HG03354 (cell line): ENCODE data around the gene RGS9.
"Not testable (repeated sequence)": the region's sequence is repeated elsewhere in the genome, so short reads cannot be mapped to it uniquely, and the experiment has no call there.

Experiments used
- ATAC-seq: cut with Tn5 transposase; IDR thresholded peaks from one replicate; pipeline ENCODE4 v1.9.1; 2021; ENCODE audit warnings: mild to moderate bottlenecking; ENCODE audit not compliant: unreplicated experiment, poor library complexity, severe bottlenecking

RGS9 gene

DNA sequence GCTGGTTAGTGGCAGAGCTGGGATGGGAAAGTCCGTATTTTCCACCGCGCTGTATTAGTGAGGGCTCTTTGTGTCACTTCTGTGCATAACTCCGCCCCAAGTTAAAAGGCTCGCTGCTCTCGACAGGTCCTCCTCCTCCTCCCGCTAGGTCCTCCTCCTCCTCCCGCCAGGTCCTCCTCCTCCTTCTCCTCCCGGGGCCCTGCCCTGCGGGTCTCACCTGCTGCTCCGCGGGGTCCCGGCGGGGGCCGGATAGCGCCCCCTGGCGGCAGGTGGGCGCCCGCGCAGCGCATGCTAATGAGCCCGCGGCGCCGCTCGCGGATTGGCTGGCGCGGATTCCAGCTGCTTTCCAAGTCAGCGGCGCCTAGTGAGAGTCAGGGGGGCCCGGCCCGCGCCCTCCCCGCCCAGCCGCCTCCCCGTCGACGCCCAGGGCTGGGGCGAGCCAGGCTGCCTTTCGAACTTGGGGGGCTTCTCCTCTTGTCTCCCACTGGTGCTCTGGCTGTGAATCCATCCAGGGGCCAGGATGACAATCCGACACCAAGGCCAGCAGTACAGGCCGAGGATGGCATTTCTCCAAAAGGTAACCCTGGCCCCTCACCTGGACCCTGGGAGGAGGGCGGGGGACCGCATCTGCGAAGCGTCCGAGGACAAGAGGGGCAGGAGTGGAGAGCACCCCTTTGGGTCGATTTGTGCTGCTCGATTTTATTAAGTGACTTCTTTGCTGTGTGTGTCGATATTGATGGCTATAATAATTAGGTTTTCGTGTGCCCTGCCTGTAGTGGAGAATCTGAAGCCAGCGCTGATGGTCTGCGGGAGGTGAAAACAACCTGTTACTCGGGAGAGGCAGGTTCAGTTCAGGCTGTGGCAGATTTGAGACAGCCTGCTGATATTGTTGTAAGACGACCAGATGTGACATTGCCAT lies at the start of gene RGS9:
TSS of gene RGS9 (plus strand) at position 350 of the 919 bp plus-strand sequence. CDS start at position 521, 171 bp downstream.
- ATAC-seq: peak; percentile 93

DNA sequence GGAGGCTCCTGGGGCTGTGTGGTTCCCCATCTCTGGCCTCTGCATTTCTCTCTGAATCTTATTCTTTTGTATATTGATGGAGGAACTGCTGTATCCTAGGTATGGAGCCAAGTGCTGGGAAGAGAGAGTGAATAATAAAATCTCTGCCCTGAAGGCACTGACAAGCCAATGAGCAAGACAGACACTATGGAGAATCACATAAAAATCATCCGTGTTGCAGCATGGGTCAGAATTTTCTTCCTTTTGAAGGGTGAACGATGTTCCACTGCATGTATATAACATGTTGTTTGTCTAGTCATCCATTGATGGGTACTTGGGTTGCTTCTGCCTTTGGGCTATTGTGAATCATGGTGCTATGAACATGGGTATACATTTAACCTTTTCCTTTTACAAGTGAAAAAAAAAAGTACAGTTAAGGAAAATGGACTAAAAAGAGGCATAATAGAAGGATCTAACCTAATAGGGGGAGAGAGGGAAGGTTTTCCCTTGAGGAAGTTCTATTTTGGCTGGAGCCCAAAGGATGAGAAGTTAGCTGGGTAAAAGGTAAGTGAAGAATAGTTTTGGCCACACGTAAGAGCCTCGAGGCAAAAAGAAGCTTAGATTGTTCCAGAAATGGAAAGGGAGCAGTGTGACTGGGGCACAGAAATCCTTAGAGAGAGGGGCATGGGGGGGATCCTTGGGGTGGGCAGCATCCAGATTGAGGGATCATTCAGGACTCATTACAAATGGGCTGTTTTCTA lies 48.4 kb upstream of the RGS9 start:
- no peak for ATAC-seq

DNA sequence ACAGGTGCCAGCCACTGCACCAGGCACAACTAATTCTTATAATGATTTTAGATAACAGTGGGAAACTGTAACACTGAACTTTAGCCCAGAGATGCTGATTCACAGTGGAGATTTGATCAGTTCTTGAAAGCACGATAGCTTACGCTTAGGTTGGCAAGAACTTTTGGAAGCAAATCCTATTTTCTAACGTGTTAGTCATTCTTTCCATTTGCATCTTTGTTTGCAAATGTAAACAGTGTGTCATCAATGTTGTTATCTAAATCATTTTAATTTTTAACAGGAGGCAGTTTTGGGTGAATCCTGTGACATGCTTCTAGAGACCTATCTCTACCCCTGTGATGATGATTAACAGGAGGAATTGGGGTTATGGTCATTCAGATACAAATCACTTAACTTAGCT lies 44.9 kb upstream of the RGS9 start:
- no peak for ATAC-seq

DNA sequence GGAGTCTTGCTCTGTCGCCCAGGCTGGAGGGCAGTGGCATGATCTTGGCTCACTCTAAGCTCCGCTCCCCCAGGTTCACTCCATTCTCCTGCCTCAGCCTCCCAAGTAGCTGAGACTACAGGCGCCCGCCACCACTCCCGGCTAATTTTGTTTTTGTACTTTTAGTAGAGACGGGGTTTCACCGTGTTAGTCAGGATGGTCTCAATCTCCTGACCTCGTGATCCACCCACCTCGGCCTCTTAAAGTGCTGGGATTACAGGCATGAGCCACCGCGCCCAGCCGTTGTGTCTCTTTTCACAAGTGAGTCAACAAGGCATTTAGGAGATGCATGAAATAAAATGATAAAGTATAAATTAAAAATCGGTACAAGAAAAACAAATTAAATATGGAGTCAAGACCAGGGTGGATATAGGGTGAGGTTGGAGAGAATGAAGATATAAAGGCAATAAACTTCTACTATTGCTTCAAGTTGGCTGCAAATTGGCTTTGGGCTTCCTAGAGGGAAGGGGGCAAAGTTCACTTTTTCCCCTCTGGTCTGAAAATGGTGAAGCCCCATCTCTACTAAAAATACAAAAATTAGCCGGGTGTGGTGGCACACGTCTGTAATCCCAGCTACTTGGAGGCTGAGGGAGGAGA lies 44.3 kb upstream of the RGS9 start:
- ATAC-seq: not testable (repeated sequence)

DNA sequence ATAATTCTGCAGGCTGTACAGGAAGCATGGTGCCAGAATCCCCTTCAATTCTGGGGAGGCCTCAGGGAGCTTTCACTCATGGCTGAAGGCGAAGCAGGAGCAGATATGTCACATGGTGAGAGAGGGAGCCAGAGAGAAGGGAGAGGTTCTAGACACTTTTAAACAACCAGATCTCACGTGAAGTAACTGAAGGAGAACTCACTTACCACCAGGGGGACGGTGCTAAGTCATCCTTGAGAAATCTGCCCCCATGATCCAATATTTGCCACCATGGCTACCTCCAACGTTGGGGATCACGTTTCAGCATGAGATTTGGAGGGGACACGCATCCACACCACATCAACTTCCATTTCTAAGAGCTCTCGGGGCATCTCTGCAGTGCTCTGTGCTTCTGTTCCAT lies 43.2 kb upstream of the RGS9 start:
- ATAC-seq: no peak

DNA sequence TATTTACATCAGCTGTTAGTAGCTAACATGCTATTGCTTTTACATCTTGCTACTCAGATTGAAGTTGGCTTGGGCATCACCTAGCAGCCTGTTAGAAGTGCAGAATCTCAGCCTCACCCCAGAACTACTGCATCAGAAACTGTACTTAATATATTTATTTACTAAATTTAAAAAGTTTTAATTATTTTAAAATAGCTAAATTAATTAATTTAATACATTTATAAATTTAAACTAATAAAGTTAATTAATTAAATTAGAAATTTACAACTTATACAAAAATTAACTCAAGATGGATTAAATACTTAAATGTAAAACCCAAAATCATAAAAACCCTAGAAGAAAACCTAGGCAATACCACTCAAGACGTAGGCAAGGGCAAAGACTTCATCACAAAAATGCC lies 41.7 kb upstream of the RGS9 start:
- no peak for ATAC-seq

DNA sequence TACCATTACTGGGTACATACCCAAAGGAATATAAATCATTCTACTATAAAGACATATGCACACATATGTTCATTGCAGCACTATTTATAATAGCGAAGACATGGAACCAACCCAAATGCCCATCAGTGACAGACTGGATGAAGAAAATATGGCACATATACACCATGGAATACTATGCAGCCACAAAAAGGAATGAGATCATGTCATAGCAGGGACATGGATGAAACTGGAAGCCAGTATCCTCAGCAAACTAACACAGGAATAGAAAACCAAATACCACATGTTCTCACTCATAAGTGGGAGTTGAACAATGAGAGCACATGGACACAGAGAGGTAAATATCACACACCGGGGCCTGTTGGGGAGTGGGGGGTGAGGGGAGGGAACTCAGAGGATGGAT lies 40.8 kb upstream of the RGS9 start:
- not testable (repeated sequence) for ATAC-seq

DNA sequence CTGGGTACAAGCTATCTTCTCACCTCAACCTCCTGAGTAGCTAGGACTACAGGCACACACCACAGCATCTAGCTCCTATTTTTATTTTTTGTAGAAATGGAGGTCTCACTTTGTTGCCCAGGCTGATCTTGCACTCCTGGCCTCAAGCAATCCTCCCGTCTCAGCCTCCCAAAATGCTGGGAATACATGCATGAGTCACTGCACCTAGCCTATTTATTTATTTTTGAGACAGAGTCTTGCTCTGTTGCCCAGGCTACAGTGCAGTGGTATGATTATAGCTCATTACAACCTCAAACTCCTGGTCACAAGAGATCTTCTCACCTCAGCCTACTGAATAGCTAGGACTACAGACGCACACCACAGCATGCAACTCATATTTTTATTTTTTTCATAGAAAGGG lies 40.1 kb upstream of the RGS9 start:
- ATAC-seq: no peak

DNA sequence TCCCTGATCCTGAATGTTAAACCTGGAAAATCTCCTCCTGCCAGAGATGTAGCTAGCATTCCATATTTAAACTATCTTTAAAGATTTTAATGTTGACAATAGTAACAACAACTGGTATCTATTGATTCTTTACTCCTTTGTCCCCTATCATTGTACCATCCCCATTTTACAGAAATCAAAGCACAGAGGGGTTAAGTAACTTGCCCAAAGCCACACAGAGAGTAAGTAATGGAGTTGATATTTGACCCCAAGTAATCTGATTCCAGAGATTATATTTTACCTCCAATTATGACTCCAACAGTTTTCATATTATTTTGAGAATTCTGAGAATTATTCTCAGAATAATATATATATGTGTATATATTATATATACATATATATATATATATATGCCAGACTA lies 37.7 kb upstream of the RGS9 start:
- no peak for ATAC-seq

DNA sequence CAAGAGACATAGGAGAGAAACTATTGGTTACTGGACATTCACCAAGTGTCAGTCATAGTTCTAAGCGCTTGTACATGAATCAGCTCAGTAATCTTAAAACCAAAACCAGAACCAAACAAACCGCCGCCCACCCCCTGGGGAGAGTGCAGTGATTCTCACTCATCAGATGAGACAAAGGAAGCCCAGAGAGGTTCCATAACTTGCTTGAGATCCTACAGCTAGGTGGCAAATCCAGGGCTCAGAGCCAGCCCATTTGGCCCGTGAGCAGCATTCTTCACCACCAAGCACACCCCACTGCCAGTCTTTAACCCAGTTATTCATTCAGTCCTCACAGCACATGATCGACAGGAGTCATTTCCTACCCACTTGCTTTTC lies 37.2 kb upstream of the RGS9 start:
- ATAC-seq: peak; percentile 85

DNA sequence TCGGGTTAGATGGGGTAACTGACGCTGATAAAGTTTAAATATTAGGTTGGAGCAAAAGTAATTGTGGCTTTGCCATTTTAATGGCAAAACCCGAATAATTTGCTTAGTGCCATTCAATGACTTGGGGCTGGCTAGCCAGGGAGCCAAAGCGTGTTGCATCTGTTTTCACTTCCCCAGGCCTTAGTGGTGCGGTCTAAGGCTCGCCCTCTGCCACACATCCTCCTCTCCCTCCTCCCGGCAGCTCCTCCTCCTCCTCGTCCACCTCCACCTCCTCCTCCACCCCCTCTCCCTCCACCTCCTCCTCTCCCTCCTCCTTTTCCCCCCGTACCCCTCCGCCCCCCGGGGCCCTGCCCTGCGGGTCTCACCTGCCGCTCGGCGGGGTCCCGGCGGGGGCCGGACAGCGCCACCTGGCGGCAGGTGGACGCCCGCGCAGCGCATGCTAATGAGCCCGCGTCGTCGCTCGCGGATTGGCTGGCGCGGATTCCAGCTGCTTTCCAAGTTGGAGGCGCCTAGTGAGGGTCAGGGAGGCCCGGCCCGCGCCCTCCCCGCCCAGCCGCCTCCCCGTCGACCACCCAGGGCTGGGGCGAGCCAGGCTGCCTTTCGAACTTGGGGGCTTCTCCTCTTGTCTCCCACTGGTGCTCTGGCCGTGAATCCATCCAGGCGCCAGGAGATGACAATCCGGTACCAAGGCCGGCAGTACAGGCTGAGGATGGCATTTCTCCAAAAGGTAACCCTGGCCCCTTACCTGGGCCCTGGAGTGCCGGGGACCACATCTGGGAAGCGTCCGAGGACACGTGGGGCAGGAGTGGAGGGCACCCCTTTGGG lies 36.6 kb upstream of the RGS9 start:
- ATAC-seq: peak; percentile 76

DNA sequence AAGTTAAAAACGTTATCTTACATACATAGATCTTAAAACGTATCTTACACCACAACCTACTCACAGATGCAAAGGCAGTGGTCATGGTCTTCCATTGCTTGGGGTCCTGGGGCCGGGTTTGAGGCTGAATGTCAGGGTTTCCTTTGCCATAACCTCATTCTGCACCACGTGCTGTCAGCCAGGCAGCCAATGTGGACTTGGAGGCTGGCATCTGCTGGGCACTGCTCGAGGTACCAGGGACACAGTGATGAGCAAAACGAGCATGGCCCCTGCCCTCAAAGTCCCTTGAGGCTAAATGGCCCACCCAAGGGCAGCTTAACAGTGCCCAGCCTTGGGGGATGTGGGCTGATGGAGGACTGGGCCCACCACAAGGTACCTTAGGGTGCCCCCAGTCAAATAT lies 35.8 kb upstream of the RGS9 start:
- ATAC-seq: no peak

DNA sequence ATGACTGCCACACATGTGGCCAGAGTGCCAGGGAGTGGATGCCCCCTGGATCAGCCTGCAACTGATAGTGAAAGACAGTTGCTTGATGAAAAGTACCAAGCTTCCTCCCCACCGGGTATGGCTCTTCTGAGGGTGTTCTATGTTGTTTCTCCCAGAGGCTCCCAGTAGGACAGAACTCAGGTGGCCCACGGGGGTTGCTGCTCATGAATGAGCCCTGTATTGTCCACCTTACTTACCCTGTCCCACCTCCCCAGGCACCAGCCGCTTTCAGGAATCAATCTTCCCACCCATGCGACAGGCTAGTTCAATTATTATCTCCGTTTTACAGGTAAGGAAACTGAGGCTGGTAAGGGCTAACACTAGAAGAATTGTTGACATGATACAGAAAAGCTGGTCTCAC lies 34.9 kb upstream of the RGS9 start:
- ATAC-seq: no peak

DNA sequence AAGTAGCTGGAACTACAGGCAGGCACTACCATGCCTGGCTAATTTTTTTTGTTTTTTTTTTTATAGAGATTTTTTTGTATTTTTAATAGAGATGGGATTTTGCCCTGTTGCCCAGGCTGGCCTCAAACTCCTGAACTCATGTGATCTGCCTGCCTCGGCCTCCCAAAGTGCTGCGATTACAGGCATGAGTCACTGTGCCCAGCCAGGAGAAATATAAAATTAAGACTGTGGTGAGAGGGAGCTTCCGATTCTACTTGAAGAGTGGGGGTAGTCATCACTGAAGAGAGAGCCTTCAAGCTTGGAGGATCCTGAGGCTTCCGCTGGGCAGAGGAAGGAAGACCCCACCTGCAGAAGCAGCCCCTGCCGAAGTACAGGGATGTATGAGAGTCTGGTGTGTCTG lies 34.4 kb upstream of the RGS9 start:
- no peak for ATAC-seq

DNA sequence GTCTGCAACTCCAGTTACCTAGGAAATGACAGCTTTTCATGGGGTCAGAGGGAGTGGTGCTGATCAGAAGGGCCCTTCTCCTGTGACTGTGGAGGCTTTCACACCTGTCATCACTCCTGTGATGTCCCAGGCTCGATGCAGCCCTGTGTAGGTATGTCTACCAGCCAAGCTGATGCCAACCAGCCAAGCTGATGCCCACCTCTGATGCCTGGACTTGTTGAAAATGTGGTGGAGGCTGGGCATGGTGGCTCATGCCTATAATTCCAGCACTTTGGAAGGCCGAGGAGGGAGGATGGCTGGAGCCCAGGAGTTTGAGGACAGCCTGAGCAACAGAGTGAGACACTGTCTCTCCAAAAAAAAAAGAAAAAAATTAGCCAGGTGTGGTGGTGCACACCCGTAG lies 33.7 kb upstream of the RGS9 start:
- ATAC-seq: no peak

DNA sequence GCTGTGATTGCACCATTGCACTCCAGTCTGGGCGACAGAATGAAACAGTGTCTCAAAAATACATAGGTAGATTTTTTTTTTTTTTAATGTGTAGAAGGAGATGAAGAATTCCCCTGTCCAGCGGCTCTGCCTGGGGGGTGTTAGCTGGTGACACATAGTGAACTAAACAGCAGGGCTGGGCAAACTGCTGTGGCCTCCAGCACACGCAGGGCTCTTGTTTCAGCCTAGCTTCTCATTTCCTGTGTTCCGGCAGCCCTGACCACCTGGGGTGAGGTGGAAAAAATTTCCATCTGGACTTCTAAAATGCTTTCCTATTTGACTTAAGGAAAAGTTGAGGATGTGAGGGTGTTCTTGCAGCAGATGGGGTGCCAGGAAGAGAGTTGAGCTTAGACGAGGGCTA lies 33.3 kb upstream of the RGS9 start:
- ATAC-seq: no peak

DNA sequence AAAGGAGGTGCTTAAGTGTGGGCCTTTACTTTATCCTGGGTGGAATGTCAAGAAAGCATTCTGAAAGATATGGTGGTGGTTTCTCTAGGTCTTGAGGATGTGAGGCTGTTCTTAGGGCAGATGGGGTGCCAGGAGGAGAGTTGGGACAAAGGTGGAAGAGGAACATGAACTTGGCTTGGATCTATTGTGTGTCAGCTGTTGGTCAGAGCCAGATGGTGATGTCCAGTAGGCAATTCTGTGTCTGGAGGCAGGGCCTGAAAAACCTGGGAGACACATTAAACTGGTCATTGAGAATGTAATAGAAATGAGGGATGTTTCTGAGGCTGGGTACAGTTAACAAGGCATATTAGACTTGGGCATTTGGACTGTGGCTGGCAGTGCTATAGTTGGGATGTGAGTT lies 32.6 kb upstream of the RGS9 start:
- ATAC-seq: no peak

DNA sequence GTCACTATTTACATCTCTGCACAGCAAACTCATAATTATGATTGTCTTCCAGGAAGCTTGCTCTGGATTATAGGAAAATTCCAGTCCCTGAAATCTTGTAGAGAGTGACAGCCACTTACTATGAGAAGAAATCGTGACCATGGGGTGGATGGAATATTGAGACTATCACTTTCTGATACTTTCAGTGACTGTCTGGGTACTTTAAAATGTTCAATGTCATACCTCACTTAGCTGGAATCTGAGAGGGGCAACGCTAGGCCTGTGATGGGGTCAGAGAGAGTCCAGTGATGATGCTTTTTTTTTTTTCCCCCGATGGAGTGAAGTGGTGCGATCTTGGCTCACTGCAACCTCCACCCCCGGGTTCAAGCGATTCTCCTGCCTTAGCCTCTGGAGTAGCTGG lies 32.2 kb upstream of the RGS9 start:
- ATAC-seq: no peak

DNA sequence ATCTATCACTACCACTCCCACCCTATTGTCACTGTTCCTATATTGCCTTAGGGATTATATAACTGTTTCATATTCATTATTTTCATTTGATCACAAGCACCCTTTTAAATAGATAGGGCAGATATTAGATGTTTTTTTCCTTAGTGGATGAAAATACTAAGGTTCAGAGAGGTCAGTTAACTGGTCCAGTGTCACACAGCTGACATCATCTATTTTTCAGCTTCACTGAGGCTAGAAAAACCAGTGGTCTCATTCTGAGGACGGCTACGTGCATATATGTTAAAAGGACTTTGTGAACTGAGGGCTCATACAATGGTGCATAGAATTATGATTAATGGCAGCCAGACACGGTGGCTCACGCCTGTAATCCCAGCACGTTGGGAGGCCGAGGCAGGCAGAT lies 29.0 kb upstream of the RGS9 start:
- ATAC-seq: no peak

DNA sequence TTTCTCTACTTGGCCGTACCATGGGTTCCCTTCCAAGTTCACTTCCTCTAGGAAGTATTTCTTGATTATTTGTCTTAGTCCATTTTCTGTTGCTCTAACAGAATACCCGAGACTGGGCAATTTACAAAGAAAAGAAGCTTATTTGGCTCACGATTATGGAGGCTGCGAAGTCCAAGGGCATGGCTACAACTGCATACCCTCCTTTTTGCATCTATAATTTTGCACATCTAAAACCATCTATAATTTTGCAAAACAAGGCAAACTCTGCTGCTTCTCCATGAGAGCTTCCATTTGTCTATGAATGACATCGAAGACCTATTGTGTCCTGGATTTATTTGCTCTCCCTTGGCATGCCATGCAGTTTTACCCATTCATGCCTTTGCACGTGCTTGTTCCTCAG lies 27.6 kb upstream of the RGS9 start:
- ATAC-seq: no peak
